Suprapubic skin (tissue), 3 donors: ENCODE results near the gene ELK4.

ENCODE experiments used
- CTCF ChIP-seq, 2 donors: fragments of 200-600 bp in 1 of 2; fragments of 450-650 bp in 1 of 2; sonication (generic) in 1 of 2; IDR thresholded peaks; one replicate each; pipeline ENCODE4 v1.5.1; 2016 to 2019; ENCODE audit warnings: antibody characterized with exemption in 2 of 2, mild to moderate bottlenecking in 1 of 2, moderate library complexity in 1 of 2
- EP300 ChIP-seq: sonication (generic); formaldehyde crosslinking; IDR thresholded peaks from one replicate; pipeline ENCODE4 v1.6.1; 2017; ENCODE audit warnings: antibody characterized with exemption
- POLR2A ChIP-seq, 2 donors: fragments of 450-650 bp; IDR thresholded peaks; one replicate each; pipeline ENCODE4 v1.6.1; 2017; ENCODE audit warnings: antibody characterized with exemption in 2 of 2, mild to moderate bottlenecking in 2 of 2, moderate library complexity in 2 of 2

- no peak for TF ChIP-seq CTCF (IDR thresholded peaks at IDR 0.05)
- TF ChIP-seq POLR2A (IDR thresholded peaks at IDR 0.05) = no peak
- TF ChIP-seq EP300 = no peak
Measured at GRCh38 chr1:205663286-205663936, 31.6 kb upstream of the ELK4 start.
